Measurements from ENCODE around the gene CDC5L. TPM values are rescaled to one million over a fixed set of nuclear protein-coding genes. Genes with fewer than 3 reads are reported as not detected.

The CDC5L gene
- total and polyA plus RNA-seq, 5 donors from 2014 or later, result 15.9 to 22.4 (median 16.5) TPM

GRCh38 chr6:44395501-44395900 is 8.0 kb downstream of the CDC5L start:
- DNase-seq (no peak), ATAC-seq (ENCODE audit: low read depth in 2 of 2) (no peak)
- H3K4me1 ChIP-seq (ENCODE audit: control insufficient read depth, insufficient read depth, low read length, poor library complexity, severe bottlenecking), result peaks cover 7% of the 10 kb centered on the region
- Mint-ChIP-seq H3K27me3 (no peaks in the 10 kb centered on the region), H3K4me3 (no peak overlapping the region), H3K4me1 (peaks cover 4 to 42% (median 28%) of the 10 kb centered on the region in 4 donors), H3K9me3 (no peaks in the 10 kb centered on the region), H3K27ac (no peak overlapping the region), H3K36me3 (peaks cover 61% of the 10 kb centered on the region)
- H3K9me3 ChIP-seq (ENCODE audit: control insufficient read depth in 2 of 2, low read length in 2 of 2), result no peaks in the 10 kb centered on the region
- H3K27me3 ChIP-seq (ENCODE audit: control insufficient read depth, insufficient read depth, low read length), result no peaks in the 10 kb centered on the region
- H3K4me3 ChIP-seq (ENCODE audit: low read depth, low read length), result no peak overlapping the region
- H3K27ac ChIP-seq (ENCODE audit: insufficient read depth, low read length, poor library complexity, severe bottlenecking), result no peak overlapping the region
- H3K36me3 ChIP-seq (ENCODE audit: control insufficient read depth, insufficient read depth, low read length), result peaks cover 89% of the 10 kb centered on the region

GRCh38 chr6:44396968-44397367 is 9.5 kb downstream of the CDC5L start:
- ATAC-seq (ENCODE audit: low read depth in 2 of 2), result no peak
- no peaks in the 10 kb centered on the region for H3K9me3 Mint-ChIP-seq
- H3K27ac Mint-ChIP-seq, result no peak overlapping the region
- H3K4me3 Mint-ChIP-seq, result no peak overlapping the region
- no peak overlapping the region for H3K27ac ChIP-seq (ENCODE audit: insufficient read depth, low read length, poor library complexity, severe bottlenecking)
- peaks cover 90% of the 10 kb centered on the region for H3K36me3 ChIP-seq (ENCODE audit: control insufficient read depth, insufficient read depth, low read length)
- no peaks in the 10 kb centered on the region for H3K27me3 ChIP-seq (ENCODE audit: control insufficient read depth, insufficient read depth, low read length)
- H3K4me1 ChIP-seq (ENCODE audit: control insufficient read depth, insufficient read depth, low read length, poor library complexity, severe bottlenecking), result peaks cover 6% of the 10 kb centered on the region
- no peak for DNase-seq
- H3K4me3 ChIP-seq (ENCODE audit: low read depth, low read length), result no peak overlapping the region
- H3K9me3 ChIP-seq (ENCODE audit: control insufficient read depth in 2 of 2, low read length in 2 of 2), result no peaks in the 10 kb centered on the region
- peaks cover 64% of the 10 kb centered on the region for H3K36me3 Mint-ChIP-seq
- H3K4me1 Mint-ChIP-seq, result peaks cover 10 to 40% (median 32%) of the 10 kb centered on the region in 4 donors
- H3K27me3 Mint-ChIP-seq, result no peaks in the 10 kb centered on the region

GRCh38 chr6:44397424-44398164 is 10.1 kb downstream of the CDC5L start:
- Mint-ChIP-seq H3K36me3 (peaks cover 66% of the 10 kb centered on the region), H3K27ac (peak overlapping the region in 1 of 3 donors; percentile 53), H3K4me1 (peaks cover 15 to 43% (median 36%) of the 10 kb centered on the region in 4 donors), H3K9me3 (peaks cover 0 to 3% (median 0%) of the 10 kb centered on the region in 7 donors), H3K4me3 (no peak overlapping the region), H3K27me3 (no peaks in the 10 kb centered on the region)
- Histone ChIP-seq H3K27ac (ENCODE audit: insufficient read depth, low read length, poor library complexity, severe bottlenecking) (no peak overlapping the region), H3K9me3 (ENCODE audit: control insufficient read depth in 2 of 2, low read length in 2 of 2) (no peaks in the 10 kb centered on the region), H3K27me3 (ENCODE audit: control insufficient read depth, insufficient read depth, low read length) (no peaks in the 10 kb centered on the region), H3K4me3 (ENCODE audit: low read depth, low read length) (no peak overlapping the region), H3K36me3 (ENCODE audit: control insufficient read depth, insufficient read depth, low read length) (peaks cover 84% of the 10 kb centered on the region), H3K4me1 (ENCODE audit: control insufficient read depth, insufficient read depth, low read length, poor library complexity, severe bottlenecking) (peaks cover 6% of the 10 kb centered on the region)
- no peak for ATAC-seq (ENCODE audit: low read depth in 2 of 2)
- no peak for DNase-seq

GRCh38 chr6:44399991-44400390 is 12.5 kb downstream of the CDC5L start:
- H3K9me3 Mint-ChIP-seq, result peaks cover 0 to 5% (median 0%) of the 10 kb centered on the region in 7 donors
- H3K27me3 Mint-ChIP-seq, result no peaks in the 10 kb centered on the region
- H3K36me3 Mint-ChIP-seq, result peaks cover 67% of the 10 kb centered on the region
- Histone ChIP-seq H3K4me3 (ENCODE audit: low read depth, low read length) (peak overlapping the region; percentile 35), H3K36me3 (ENCODE audit: control insufficient read depth, insufficient read depth, low read length) (peaks cover 85% of the 10 kb centered on the region), H3K27ac (ENCODE audit: insufficient read depth, low read length, poor library complexity, severe bottlenecking) (no peak overlapping the region), H3K9me3 (ENCODE audit: control insufficient read depth in 2 of 2, low read length in 2 of 2) (no peaks in the 10 kb centered on the region), H3K4me1 (ENCODE audit: control insufficient read depth, insufficient read depth, low read length, poor library complexity, severe bottlenecking) (peaks cover 6% of the 10 kb centered on the region), H3K27me3 (ENCODE audit: control insufficient read depth, insufficient read depth, low read length) (no peaks in the 10 kb centered on the region)
- peak overlapping the region in 1 of 4 donors; percentile 5 for H3K4me3 Mint-ChIP-seq
- peak in 1 of 3 donors; percentile 21 for DNase-seq
- H3K4me1 Mint-ChIP-seq, result peaks cover 16 to 52% (median 38%) of the 10 kb centered on the region in 4 donors
- no peak for ATAC-seq (ENCODE audit: low read depth in 2 of 2)
- peak overlapping the region in 1 of 3 donors; percentile 2 for H3K27ac Mint-ChIP-seq

- Mint-ChIP-seq H3K27ac (no peak overlapping the region), H3K4me3 (peak overlapping the region in 1 of 4 donors; percentile 11), H3K27me3 (no peaks in the 10 kb centered on the region), H3K36me3 (peaks cover 65% of the 10 kb centered on the region), H3K9me3 (peaks cover 0 to 5% (median 0%) of the 10 kb centered on the region in 7 donors), H3K4me1 (peaks cover 16 to 49% (median 39%) of the 10 kb centered on the region in 4 donors)
- peaks cover 6% of the 10 kb centered on the region for H3K4me1 ChIP-seq (ENCODE audit: control insufficient read depth, insufficient read depth, low read length, poor library complexity, severe bottlenecking)
- H3K4me3 ChIP-seq (ENCODE audit: low read depth, low read length), result no peak overlapping the region
- H3K27me3 ChIP-seq (ENCODE audit: control insufficient read depth, insufficient read depth, low read length), result no peaks in the 10 kb centered on the region
- peaks cover 85% of the 10 kb centered on the region for H3K36me3 ChIP-seq (ENCODE audit: control insufficient read depth, insufficient read depth, low read length)
- ATAC-seq (ENCODE audit: low read depth in 2 of 2), result no peak
- H3K9me3 ChIP-seq (ENCODE audit: control insufficient read depth in 2 of 2, low read length in 2 of 2), result no peaks in the 10 kb centered on the region
- no peak for DNase-seq
- no peak overlapping the region for H3K27ac ChIP-seq (ENCODE audit: insufficient read depth, low read length, poor library complexity, severe bottlenecking)
These were observed 13.1 kb downstream of the CDC5L start for GRCh38 chr6:44400572-44400971.

- no peaks in the 10 kb centered on the region for H3K9me3 ChIP-seq (ENCODE audit: control insufficient read depth in 2 of 2, low read length in 2 of 2)
- peaks cover 59% of the 10 kb centered on the region for H3K36me3 Mint-ChIP-seq
- no peak overlapping the region for H3K27ac Mint-ChIP-seq
- peaks cover 84% of the 10 kb centered on the region for H3K36me3 ChIP-seq (ENCODE audit: control insufficient read depth, insufficient read depth, low read length)
- H3K9me3 Mint-ChIP-seq, result peaks cover 0 to 5% (median 0%) of the 10 kb centered on the region in 7 donors
- no peak overlapping the region for H3K27ac ChIP-seq (ENCODE audit: insufficient read depth, low read length, poor library complexity, severe bottlenecking)
- H3K4me1 ChIP-seq (ENCODE audit: control insufficient read depth, insufficient read depth, low read length, poor library complexity, severe bottlenecking), result peaks cover 6% of the 10 kb centered on the region
- H3K4me1 Mint-ChIP-seq, result peaks cover 16 to 47% (median 36%) of the 10 kb centered on the region in 4 donors
- no peak overlapping the region for H3K4me3 ChIP-seq (ENCODE audit: low read depth, low read length)
- no peaks in the 10 kb centered on the region for H3K27me3 Mint-ChIP-seq
- no peak for DNase-seq
- H3K27me3 ChIP-seq (ENCODE audit: control insufficient read depth, insufficient read depth, low read length), result no peaks in the 10 kb centered on the region
- no peak overlapping the region for H3K4me3 Mint-ChIP-seq
- no peak for ATAC-seq (ENCODE audit: low read depth in 2 of 2)
These were observed 13.6 kb downstream of the CDC5L start for GRCh38 chr6:44401138-44401537.

- H3K9me3 Mint-ChIP-seq, result peaks cover 0 to 5% (median 0%) of the 10 kb centered on the region in 7 donors
- H3K27me3 ChIP-seq (ENCODE audit: control insufficient read depth, insufficient read depth, low read length), result no peaks in the 10 kb centered on the region
- H3K36me3 Mint-ChIP-seq, result peaks cover 65% of the 10 kb centered on the region
- no peak overlapping the region for H3K27ac Mint-ChIP-seq
- peaks cover 3% of the 10 kb centered on the region for H3K4me1 ChIP-seq (ENCODE audit: control insufficient read depth, insufficient read depth, low read length, poor library complexity, severe bottlenecking)
- no peak overlapping the region for H3K27ac ChIP-seq (ENCODE audit: insufficient read depth, low read length, poor library complexity, severe bottlenecking)
- H3K36me3 ChIP-seq (ENCODE audit: control insufficient read depth, insufficient read depth, low read length), result peaks cover 84% of the 10 kb centered on the region
- H3K9me3 ChIP-seq (ENCODE audit: control insufficient read depth in 2 of 2, low read length in 2 of 2), result no peaks in the 10 kb centered on the region
- DNase-seq (no peak), ATAC-seq (ENCODE audit: low read depth in 2 of 2) (no peak)
- H3K4me3 ChIP-seq (ENCODE audit: low read depth, low read length), result no peak overlapping the region
- H3K4me1 Mint-ChIP-seq, result peaks cover 16 to 47% (median 36%) of the 10 kb centered on the region in 4 donors
- H3K4me3 Mint-ChIP-seq, result no peak overlapping the region
- H3K27me3 Mint-ChIP-seq, result peaks cover 4% of the 10 kb centered on the region
These were observed 16.7 kb downstream of the CDC5L start for GRCh38 chr6:44404022-44404714.

Data from CD4-positive, CD25-positive, alpha-beta regulatory T cell (primary cell).